SU-DHL-6 (cell line): ENCODE data around the gene RABEP2.

Source experiments
- H2AFZ ChIP-seq: fragments of 200-600 bp; sonication (generic); 2 replicates; pipeline ENCODE4 v1.6.1; 2014; ENCODE audit warnings: low read depth, mild to moderate bottlenecking, moderate library complexity, mixed read lengths, antibody characterized with exemption, low read length; ENCODE audit not compliant: severe bottlenecking
- H3F3A ChIP-seq: fragments of 200-600 bp; shearing (Covaris generic); 2 replicates; pipeline ENCODE4 v1.6.0; 2016; ENCODE audit warnings: antibody characterized with exemption, mild to moderate bottlenecking; ENCODE audit not compliant: insufficient read depth
- H3K27ac ChIP-seq: fragments of 200-600 bp; sonication (generic); 2 replicates; pipeline ENCODE4 v1.5.1; 2016; ENCODE audit warnings: low read depth, mild to moderate bottlenecking, low read length, moderate library complexity, mixed read lengths
- H3K27me3 ChIP-seq: fragments of 200-600 bp; sonication (generic), shearing (Covaris generic); 2 replicates; pipeline ENCODE4 v1.6.0; 2014; ENCODE audit warnings: mild to moderate bottlenecking, low read length
- H3K36me3 ChIP-seq: fragments of 200-600 bp; sonication (generic); 2 replicates; pipeline ENCODE4 v1.6.1; 2014; ENCODE audit warnings: mild to moderate bottlenecking, low read length, mixed read lengths
- H3K4me2 ChIP-seq: fragments of 300-600, 200-600 bp; shearing (Covaris generic), sonication (generic); 2 replicates; pipeline ENCODE4 v1.6.0; 2014; ENCODE audit warnings: low read length, low read depth, mild to moderate bottlenecking; ENCODE audit not compliant: poor library complexity, severe bottlenecking
- H3K4me3 ChIP-seq: fragments of 200-600 bp; sonication (generic); 2 replicates; pipeline ENCODE4 v1.5.1; 2014; ENCODE audit warnings: antibody characterized with exemption, low read length, mild to moderate bottlenecking, mixed read lengths; ENCODE audit not compliant: insufficient read depth, poor library complexity, severe bottlenecking
- H3K79me2 ChIP-seq: fragments of 200-600 bp; sonication (generic); 2 replicates; pipeline ENCODE4 v1.6.1; 2014; ENCODE audit warnings: mild to moderate bottlenecking, low read length, moderate library complexity; ENCODE audit not compliant: insufficient read depth
- H3K9ac ChIP-seq: fragments of 200-600 bp; sonication (generic); 2 replicates; pipeline ENCODE4 v1.7.0; 2014; ENCODE audit warnings: mild to moderate bottlenecking, low read length
- H3K9me2 ChIP-seq: fragments of 200-600 bp; sonication (generic); replicated peaks from 2 replicates; pipeline ENCODE4 v1.6.1; 2014; ENCODE audit warnings: low read length; ENCODE audit not compliant: insufficient read depth
- H3K9me3 ChIP-seq: fragments of 200-600 bp; sonication (generic); 2 replicates; pipeline ENCODE4 v1.6.1; 2014; ENCODE audit warnings: low read length, mixed read lengths; ENCODE audit not compliant: insufficient read depth
- H4K20me1 ChIP-seq: fragments of 200-600 bp; sonication (generic); 2 replicates; pipeline ENCODE4 v1.6.1; 2014; ENCODE audit warnings: low read depth, mild to moderate bottlenecking, antibody characterized with exemption, low read length, moderate library complexity, mixed read lengths
- EZH2phosphoT487 ChIP-seq: fragments of 200-600 bp; sonication (generic), shearing (Covaris generic); conservative IDR thresholded peaks from 2 replicates; pipeline ENCODE4 v1.6.1; 2018; ENCODE audit warnings: mild to moderate bottlenecking, antibody characterized with exemption, low read length, moderate library complexity, mixed read lengths
- TF ChIP-seq, protein P1 (sequence below): fragments of 200-600 bp; sonication (generic); IDR thresholded peaks from one replicate; pipeline ENCODE4 v1.5.1; 2017; ENCODE audit warnings: antibody characterized with exemption, mild to moderate bottlenecking, low read length, moderate library complexity; ENCODE audit not compliant: insufficient read depth, poor library complexity, severe bottlenecking

The RABEP2 gene

DNA sequence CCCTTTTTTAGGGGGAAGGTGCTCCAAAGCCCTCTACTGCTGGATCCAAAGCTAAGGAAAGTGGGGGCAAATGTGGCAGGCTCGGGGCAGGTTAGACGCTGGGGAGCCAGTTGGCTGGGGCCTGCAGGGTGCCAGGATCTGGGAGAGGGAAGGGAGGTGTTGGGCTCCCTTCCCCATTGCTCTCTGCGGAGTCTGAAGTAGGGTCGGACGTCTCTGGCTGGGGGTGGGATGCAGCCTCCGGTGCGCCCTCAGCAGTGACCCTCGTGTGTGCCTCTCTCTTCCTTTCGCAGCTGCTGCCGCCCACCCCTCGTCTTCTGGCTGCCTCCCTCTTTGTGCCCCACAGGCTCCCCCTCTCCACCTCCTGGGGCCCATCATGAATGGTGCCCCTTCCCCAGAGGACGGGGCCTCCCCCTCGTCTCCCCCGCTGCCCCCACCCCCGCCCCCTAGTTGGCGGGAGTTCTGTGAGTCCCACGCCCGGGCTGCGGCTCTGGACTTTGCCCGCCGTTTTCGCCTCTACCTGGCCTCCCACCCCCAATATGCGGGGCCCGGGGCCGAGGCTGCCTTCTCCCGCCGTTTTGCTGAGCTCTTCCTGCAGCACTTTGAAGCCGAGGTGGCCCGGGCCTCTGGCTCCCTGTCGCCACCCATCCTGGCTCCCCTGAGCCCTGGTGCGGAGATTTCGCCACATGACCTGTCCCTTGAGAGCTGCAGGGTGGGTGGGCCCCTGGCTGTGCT is 59.1 kb downstream of the RABEP2 start:
- Histone ChIP-seq H3F3A (peaks cover 16% of the 10 kb centered on the region), H3K79me2 (peaks cover 38% of the 10 kb centered on the region), H3K4me3 (no peak overlapping the region), H3K27me3 (no peaks in the 10 kb centered on the region), H3K36me3 (no peaks in the 10 kb centered on the region), H4K20me1 (no peaks in the 10 kb centered on the region), H2AFZ (no peak overlapping the region), H3K27ac (no peak overlapping the region), H3K9ac (no peak overlapping the region), H3K9me2 (no peaks in the 10 kb centered on the region), H3K4me2 (no peak overlapping the region), H3K9me3 (no peaks in the 10 kb centered on the region)
- TF ChIP-seq EZH2phosphoT487: no peak
- TF ChIP-seq, protein P1, sequence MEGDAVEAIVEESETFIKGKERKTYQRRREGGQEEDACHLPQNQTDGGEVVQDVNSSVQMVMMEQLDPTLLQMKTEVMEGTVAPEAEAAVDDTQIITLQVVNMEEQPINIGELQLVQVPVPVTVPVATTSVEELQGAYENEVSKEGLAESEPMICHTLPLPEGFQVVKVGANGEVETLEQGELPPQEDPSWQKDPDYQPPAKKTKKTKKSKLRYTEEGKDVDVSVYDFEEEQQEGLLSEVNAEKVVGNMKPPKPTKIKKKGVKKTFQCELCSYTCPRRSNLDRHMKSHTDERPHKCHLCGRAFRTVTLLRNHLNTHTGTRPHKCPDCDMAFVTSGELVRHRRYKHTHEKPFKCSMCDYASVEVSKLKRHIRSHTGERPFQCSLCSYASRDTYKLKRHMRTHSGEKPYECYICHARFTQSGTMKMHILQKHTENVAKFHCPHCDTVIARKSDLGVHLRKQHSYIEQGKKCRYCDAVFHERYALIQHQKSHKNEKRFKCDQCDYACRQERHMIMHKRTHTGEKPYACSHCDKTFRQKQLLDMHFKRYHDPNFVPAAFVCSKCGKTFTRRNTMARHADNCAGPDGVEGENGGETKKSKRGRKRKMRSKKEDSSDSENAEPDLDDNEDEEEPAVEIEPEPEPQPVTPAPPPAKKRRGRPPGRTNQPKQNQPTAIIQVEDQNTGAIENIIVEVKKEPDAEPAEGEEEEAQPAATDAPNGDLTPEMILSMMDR: no peak

DNA sequence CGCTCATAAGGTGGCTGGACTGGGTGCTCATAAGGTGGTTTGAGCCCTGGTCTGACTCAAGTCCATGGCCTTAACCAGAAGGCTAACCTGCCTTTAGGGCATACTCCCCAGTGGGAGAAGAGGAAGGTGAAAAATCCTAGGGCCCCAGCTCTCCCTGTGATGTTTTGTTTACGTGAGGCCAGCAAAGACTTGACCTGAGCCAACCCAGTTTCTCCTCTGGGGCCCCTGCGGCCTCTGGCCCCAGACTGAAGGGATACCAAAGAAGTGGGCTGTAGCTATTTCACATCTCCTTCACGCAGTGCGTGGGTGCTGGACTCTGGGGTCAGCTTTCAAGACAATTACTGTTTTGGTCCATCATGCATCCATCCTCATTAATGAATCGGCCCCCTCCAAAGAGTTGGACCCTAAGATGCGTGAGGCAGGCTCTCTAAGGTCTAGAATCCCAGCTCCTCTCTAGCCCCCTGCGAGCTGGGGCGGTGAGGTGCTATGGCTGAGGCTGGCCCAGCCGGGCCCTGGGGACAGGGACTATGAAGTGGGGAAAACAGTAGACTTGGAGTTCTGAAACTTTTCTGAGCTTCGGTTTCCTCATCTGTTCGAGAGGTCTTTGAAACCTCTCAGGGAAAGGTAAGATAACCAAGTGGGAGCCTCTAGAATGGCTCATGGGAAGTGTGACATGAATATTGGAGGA is 59.9 kb downstream of the RABEP2 start:
- TF ChIP-seq, protein P1: no peak
- no peak for TF ChIP-seq EZH2phosphoT487
- Histone ChIP-seq H3K9me3 (no peaks in the 10 kb centered on the region), H2AFZ (no peak overlapping the region), H3K27ac (no peak overlapping the region), H3K4me2 (peak overlapping the region; percentile 84), H3K79me2 (peaks cover 38% of the 10 kb centered on the region), H3K36me3 (no peaks in the 10 kb centered on the region), H3K9me2 (no peaks in the 10 kb centered on the region), H3K27me3 (no peaks in the 10 kb centered on the region), H3K9ac (peak overlapping the region; percentile 76; the same call in 1 of the 2 replicates), H3K4me3 (no peak overlapping the region), H4K20me1 (no peaks in the 10 kb centered on the region), H3F3A (peaks cover 16% of the 10 kb centered on the region)

DNA sequence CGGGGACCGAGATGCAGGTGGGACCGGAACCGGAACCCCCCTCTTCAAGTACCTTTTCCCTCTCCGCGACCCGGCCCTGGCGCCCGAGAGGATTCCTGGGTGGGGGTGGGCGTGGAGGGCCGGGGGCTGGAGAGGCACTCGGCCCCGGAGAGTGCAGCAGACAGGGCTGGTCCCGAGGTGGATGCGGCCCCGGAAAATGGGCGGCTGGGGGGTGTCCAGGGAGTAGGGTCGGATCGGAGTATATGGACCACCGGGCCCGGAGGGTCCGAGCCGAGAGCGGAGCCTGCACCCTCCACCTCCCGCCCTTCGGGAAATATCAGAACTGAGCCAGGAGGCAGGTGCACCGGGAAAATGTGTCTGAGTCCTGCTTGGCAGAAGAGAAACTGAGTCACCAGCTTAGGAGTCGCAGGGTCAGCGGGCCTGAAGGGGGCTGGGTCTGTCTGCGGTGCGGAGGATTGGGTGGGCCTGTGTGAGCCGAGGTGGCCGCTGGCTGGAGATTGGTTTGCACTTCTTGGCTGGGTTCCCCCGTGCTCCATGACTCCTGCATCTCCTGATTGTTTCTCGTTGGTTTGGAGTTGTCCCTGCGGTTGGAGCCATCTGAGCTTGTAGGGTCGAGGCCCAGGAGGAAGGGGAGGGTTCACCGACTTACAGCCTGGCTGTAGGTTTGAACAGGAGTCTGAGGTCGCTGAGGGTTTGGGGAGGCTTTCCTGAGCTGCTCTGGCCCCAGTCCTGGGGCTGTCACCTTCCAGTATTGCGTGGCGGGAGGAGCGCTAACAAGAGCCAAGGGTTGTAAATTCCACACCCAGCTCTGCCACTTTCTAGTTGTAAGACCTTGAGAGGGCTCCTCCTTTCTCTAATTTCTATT is 60.9 kb downstream of the RABEP2 start:
- TF ChIP-seq EZH2phosphoT487: no peak
- TF ChIP-seq, protein P1: no peak
- peaks cover 20% of the 10 kb centered on the region for H3F3A ChIP-seq
- no peaks in the 10 kb centered on the region for H3K9me2 ChIP-seq
- no peaks in the 10 kb centered on the region for H3K27me3 ChIP-seq
- peak overlapping the region; percentile 76 for H3K9ac ChIP-seq
- peak overlapping the region; percentile 16 for H2AFZ ChIP-seq
- no peaks in the 10 kb centered on the region for H3K36me3 ChIP-seq
- H3K27ac ChIP-seq: peak overlapping the region; percentile 82
- H4K20me1 ChIP-seq: no peaks in the 10 kb centered on the region
- H3K4me2 ChIP-seq: peak overlapping the region; percentile 84
- H3K9me3 ChIP-seq: no peaks in the 10 kb centered on the region
- peaks cover 38% of the 10 kb centered on the region for H3K79me2 ChIP-seq
- peak overlapping the region; percentile 69 for H3K4me3 ChIP-seq
